GM18507 (cell line): ENCODE data around the gene LONP1.
"Not testable (repeated sequence)": the region's sequence is repeated elsewhere in the genome, so short reads cannot be mapped to it uniquely, and the experiment has no call there.

Source experiments
- DNase-seq: peaks from one replicate; pipeline ENCODE4 v3.0.0; 2011; ENCODE audit warnings: low read depth; ENCODE audit not compliant: insufficient read length; ENCODE audit errors: extremely low spot score
- FAIRE-seq: peaks from 2 replicates; lab custom pipeline; 2011; peaks lifted over from hg19 to GRCh38; lab: Jason Lieb, UNC

The LONP1 gene

GRCh38 chr19:5695649-5696195 is 24.2 kb downstream of the LONP1 start:
- FAIRE-seq = no peak
- DNase-seq = no peak

- FAIRE-seq = no peak
- DNase-seq = no peak
These were observed 24.8 kb downstream of the LONP1 start for GRCh38 chr19:5694956-5695648.

GRCh38 chr19:5694167-5694955 is 25.6 kb downstream of the LONP1 start:
- DNase-seq (no peak), FAIRE-seq (no peak)

- no peak for DNase-seq
These were observed 26.5 kb downstream of the LONP1 start for GRCh38 chr19:5693195-5694166.

GRCh38 chr19:5692723-5693194 is 27.2 kb downstream of the LONP1 start:
- no peak for DNase-seq
- FAIRE-seq = no peak

More at GRCh38 chr19:5693195-5694166, 26.5 kb downstream of the LONP1 start:
- no peak for FAIRE-seq

GRCh38 chr19:5691822-5692722 is 27.9 kb downstream of the LONP1 start:
- FAIRE-seq (no peak), DNase-seq (no peak)

GRCh38 chr19:5690955-5691821 is 28.8 kb downstream of the LONP1 start:
- DNase-seq = no peak
- peak; percentile 67 for FAIRE-seq

- DNase-seq = peak; percentile 91
- peak; percentile 93 for FAIRE-seq
These were observed 29.6 kb downstream of the LONP1 start, which contains the start of gene RPL36 for GRCh38 chr19:5690125-5690954. Gene RPL36, plus strand, starts transcription at chr19:5690295. Its CDS starts 213 bp downstream, at chr19:5690508.

- not testable (repeated sequence) for FAIRE-seq, DNase-seq
These were observed 31.6 kb downstream of the LONP1 start for GRCh38 chr19:5688262-5688881.

- FAIRE-seq (no peak), DNase-seq (no peak)
These were observed 32.4 kb downstream of the LONP1 start for GRCh38 chr19:5687360-5688198.

GRCh38 chr19:5686647-5687359 is 33.1 kb downstream of the LONP1 start:
- DNase-seq (peak; percentile 84), FAIRE-seq (peak; percentile 95)

- no peak for DNase-seq
- no peak for FAIRE-seq
These were observed 33.7 kb downstream of the LONP1 start for GRCh38 chr19:5686326-5686646.

GRCh38 chr19:5684694-5685430 is 35.1 kb downstream of the LONP1 start:
- DNase-seq = no peak
- FAIRE-seq = no peak

- FAIRE-seq = no peak
These were observed 36.6 kb downstream of the LONP1 start for GRCh38 chr19:5683177-5683886.

More at GRCh38 chr19:5683177-5683886, 36.6 kb downstream of the LONP1 start:
- DNase-seq = no peak
